GM04504 (cell line): ENCODE results near the gene METTL5.
"Not testable (repeated sequence)": the region's sequence is repeated elsewhere in the genome, so short reads cannot be mapped to it uniquely, and the experiment has no call there.

Source experiments
- DNase-seq: peaks from one replicate; pipeline ENCODE4 v3.0.0-alpha.2; 2012; ENCODE audit warnings: low read depth

The METTL5 gene

DNA sequence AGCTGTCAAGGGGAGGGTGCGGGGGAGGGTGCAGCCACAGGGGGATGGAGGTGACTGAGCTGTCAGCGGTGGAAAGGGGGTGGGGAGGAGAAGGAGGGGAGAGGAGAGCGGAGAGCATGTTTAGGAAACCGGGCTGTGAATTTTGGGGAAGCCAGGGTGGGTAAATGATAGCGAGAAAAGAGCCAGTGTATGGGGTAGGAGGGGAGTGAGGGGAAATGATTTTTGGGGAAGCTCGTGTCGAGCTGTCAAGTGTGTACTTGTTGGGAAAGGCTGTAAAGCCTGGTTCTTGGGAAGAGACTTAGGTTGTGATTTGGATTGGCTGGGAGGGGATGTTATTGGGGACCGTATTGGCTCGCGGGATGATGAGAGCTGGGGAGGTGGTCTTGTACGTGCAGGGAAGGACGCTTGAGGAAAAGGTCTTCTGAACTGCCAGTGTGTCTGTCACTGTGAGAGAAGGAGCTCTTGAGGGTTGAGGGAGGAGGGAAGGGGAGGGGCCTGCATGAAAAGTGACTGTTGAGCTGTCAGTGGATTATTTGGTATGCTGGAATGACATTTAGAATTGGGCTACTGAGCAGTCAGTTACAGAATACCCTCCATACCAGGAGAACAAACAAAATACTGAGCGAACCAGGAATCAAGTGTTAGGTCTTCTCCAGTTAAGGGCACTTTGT lies 3.6 kb upstream of the METTL5 start:
- no peak for DNase-seq

DNA sequence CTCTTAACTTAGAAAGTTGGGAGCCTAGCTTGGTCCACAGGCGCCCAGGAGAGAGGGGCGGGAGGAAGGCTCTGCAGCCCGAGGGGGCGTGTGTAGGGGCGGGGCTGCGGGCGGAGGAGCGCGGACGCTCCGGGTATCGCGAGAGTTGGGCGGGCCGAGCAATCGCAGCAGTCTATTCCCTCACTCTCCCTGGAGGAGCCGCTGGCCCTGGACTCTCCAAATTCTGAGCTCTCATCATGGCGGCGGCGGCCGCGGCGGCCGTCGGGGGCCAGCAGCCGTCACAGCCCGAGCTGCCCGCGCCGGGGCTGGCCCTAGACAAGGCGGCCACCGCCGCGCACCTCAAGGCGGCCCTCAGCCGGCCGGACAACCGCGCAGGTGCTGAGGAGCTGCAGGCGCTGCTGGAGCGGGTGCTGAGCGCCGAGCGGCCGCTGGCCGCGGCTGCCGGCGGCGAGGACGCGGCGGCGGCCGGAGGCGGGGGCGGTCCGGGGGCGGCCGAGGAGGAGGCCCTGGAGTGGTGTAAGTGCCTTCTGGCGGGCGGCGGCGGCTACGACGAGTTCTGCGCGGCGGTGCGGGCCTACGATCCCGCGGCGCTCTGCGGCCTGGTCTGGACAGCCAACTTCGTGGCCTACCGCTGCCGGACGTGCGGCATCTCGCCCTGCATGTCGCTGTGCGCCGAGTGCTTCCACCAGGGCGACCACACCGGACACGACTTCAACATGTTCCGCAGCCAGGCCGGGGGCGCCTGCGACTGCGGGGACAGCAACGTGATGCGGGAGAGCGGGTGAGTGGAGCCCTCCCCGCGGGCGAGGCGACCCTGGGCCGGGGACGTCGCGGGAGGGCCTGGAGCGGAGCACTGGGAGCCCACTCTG lies 2.8 kb upstream of the METTL5 start, which contains the start of gene UBR3:
TSS of gene UBR3 (plus strand) at position 183 of the 869 bp plus-strand sequence. CDS start at position 237, 54 bp downstream.
- peak; percentile 85 for DNase-seq

GRCh38 chr2:169823996-169824372 lies 721 bp downstream of the METTL5 start:
- no peak for DNase-seq

- DNase-seq: no peak
Observed at GRCh38 chr2:169822785-169823392, 1.8 kb downstream of the METTL5 start.

- no peak for DNase-seq
Observed at GRCh38 chr2:169822036-169822435, 2.7 kb downstream of the METTL5 start.

- not testable (repeated sequence) for DNase-seq
Observed at GRCh38 chr2:169820101-169820500, 4.6 kb downstream of the METTL5 start.

GRCh38 chr2:169819106-169819505 lies 5.6 kb downstream of the METTL5 start:
- no peak for DNase-seq

GRCh38 chr2:169818241-169818640 lies 6.5 kb downstream of the METTL5 start:
- DNase-seq: no peak

DNA sequence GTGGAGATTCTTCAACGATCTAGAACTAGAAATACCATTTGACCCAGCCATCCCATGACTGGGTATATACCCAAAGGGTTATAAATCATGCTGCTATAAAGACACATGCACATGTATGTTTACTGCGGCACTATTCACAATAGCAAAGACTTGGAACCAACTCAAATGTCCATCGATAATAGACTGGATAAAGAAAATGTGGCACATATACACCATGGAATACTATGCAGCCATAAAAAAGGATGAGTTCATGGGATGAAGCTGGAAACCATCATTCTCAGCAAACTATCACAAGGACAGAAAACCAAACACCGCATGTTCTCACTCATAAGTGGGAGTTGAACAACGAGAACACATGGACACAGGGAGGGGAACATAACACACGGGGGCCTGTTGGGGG lies 7.3 kb downstream of the METTL5 start:
- DNase-seq: not testable (repeated sequence)

DNA sequence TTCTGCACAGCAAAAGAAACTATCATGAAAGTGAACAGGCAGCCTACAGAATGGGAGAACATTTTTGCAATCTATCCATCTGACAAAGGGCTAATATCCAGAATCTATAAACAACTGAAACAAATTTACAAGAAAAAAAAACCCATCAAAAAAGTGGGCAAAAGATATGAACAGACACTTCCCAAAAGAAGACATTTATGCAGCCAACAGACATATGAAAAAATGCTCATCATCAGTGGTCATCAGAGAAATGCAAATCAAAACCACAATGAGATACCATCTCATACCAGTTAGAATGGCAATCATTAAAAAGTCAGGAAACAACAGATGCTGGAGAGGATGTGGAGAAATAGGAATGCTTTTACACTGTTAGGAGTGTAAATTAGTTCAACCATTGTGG lies 7.7 kb downstream of the METTL5 start:
- not testable (repeated sequence) for DNase-seq

GRCh38 chr2:169815849-169816248 lies 8.9 kb downstream of the METTL5 start:
- DNase-seq: no peak

DNA sequence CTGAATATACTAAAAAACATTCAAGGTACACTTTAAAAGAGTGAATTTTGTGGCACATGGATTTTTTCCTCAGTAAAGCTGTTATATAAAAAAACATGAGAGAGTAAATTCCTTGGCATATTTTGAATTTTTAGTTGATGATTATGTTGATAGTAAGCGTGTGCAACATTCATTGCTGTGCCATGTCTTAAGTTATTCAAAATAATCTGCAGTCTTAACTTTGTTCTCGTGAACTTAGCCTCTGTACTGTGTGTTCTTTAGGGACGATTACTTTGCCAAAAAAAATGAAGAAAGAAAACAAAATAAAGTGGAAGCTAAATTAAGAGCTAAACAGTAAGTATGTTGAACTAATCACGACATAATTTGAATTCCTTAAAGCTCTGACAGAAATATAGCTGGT lies 16.5 kb downstream of the METTL5 start:
- DNase-seq: no peak

DNA sequence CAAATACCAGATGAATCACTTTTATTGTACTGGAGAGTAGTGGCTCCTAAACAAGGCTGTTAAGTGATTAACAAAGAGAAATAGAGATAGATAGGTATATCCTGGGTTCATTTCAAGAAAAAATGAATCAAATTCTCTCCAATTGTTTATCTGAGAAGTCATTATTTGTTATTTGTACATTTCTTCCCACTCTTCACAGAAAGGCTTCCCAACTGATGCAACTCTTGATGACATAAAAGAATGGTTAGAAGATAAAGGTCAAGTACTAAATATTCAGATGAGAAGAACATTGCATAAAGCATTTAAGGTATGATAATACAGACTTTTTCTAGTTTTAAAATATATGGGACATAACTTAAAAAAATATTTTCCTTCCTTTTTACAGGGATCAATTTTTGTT lies 18.1 kb downstream of the METTL5 start:
- no peak for DNase-seq

DNA sequence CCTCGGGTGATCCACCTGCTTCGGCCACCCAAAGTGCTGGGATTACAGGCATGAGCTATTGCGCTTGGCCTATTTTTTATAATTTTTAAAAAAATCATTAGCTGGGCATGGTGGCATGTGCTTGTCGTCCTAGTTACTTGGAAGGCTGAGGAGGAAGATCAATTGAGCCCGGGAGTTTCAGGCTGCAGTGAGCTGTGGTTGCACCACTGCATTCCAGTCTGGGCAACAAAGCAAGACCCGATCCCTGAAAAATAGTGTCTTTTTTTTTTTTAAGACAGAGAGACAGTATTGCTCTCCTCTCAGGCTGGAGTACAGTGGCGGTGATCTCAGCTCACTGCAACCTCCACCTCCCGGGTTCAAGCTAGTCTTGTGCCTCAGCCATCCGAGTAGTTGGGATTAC lies 21.2 kb downstream of the METTL5 start:
- no peak for DNase-seq

DNA sequence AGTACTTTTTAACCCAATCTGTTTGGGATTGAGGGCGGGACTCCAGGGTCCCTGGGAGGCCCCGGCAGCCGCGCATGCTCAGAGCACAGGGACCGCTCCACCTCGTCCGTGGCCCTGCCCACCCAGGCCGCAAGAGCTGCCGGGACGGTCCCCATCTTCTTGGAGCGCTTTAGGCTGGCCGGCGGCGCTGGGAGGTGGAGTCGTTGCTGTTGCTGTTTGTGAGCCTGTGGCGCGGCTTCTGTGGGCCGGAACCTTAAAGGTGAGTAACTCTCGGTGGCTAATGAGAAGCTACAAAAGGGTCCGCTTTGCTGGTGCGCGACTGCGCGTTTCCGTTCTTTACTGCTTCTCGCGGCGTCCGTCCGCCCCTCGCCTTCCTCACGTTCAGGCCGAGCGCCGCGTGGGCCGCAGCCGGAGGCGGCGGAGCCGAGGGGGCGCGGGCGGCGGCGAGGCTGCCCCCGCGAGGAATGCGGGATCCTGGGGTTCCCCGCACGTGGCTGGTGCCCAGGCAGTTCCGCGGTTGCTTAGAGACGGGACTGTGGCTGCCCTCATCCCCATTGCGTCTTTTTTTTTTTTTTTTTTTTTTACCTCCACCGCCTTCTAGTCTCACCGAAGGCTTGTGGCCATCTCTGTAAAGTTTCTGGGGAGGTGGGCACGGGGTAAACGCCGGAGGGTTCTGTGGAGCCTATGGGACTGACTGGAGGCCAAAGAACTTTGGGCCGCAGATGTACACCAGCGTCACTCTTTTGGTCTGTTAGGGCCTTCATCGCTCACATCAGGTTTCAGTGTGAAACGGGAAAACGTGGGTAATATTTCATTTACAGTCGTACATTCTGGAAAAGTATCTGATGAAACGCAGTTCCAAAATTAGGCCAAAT lies 25.8 kb downstream of the METTL5 start, which contains the start of gene SSB:
TSS of gene SSB (plus strand) at position 154 of the 875 bp plus-strand sequence. CDS start 2,090 bp downstream, outside the sequence.
- peak; percentile 77 for DNase-seq

- DNase-seq: no peak
Observed at GRCh38 chr2:169798397-169798717, 26.3 kb downstream of the METTL5 start.

DNA sequence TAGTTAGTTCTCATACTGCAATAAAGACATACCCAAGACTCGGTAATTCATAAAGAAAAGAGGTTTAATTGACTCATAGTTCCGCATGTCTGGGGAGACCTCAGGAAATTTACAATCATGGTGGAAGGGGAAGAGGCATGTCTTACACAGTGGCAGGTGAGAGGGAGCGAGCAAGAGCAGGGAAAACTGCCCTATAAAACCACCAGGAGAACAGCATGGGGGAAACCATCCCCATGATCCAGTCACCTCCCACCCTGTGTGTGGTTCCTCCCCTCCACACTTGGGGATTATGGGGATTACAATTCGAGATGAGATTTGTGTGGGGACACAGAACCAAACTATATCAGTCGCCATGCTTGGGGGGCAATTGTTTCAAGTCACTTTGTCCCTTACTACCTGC lies 27.1 kb downstream of the METTL5 start:
- DNase-seq: no peak

GRCh38 chr2:169796441-169796840 lies 28.3 kb downstream of the METTL5 start:
- DNase-seq: no peak

DNA sequence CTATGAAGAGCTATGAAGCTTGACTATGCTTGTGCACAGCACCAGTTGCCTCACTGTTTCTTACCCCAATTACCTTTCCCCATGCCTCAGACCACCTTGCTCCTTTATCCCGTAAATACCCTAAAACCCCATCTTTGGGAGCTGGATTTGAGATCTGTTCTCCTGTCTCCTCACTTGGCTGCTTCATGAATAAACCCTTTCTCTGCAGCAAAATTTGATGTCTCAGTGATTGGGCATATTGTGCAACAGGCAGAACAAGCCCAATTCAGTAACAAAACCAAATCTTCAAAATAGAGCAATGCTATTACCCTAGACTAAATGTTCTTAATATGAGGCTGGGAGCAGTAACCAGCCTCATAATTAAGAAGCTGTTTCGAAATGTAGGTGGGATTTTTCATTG lies 29.5 kb downstream of the METTL5 start:
- DNase-seq: no peak

- DNase-seq: no peak
Observed at GRCh38 chr2:169790581-169790980, 34.1 kb downstream of the METTL5 start.

DNA sequence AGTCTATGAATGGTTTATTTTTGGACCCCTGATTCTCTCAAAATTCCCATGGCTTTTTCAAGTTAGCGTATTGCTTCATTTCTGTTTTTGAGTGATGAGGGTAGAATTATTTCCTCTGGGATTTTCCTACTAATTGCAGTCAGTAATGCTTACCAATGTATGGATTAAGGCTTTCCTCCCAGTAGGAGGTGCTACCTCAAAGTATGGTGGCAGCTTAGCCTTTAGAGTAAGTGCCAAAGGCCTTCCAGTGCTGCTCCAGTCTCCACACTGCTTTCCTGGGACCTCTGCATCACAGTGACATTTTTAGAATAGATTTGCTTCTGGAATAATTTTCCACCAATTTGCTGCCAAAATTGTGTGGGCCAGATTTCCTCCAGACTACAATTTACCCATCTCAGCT lies 42.2 kb downstream of the METTL5 start:
- no peak for DNase-seq
